SK-N-SH (cell line): ENCODE data around the gene ANKRD62. TPM values are rescaled to one million over a fixed set of nuclear protein-coding genes. Genes with fewer than 3 reads are reported as not detected.

Source experiments
- CTCF ChIA-PET: fragments of 300-600, 350-600 bp; formaldehyde crosslinking; extraction: SDS; loops from one replicate; lab custom pipeline; 2021; lab: Yijun Ruan, JAX
- POLR2A ChIA-PET: fragments of 350-600 bp; sonication (Branson Sonifier 250); formaldehyde crosslinking; extraction: SDS; loops from one replicate; lab custom pipeline; 2020; ENCODE audit warnings: antibody characterized with exemption, inconsistent platforms; lab: Yijun Ruan, JAX
- DNase-seq: peaks from one replicate; pipeline ENCODE4 v3.0.0; 2012
- H2AFZ ChIP-seq: fragments of 200-600 bp; sonication (generic); 2 replicates; pipeline ENCODE4 v1.8.1; 2016; ENCODE audit warnings: antibody characterized with exemption, mild to moderate bottlenecking, low read depth
- H3F3A ChIP-seq: fragments of 200-600 bp; sonication (generic); replicated peaks from 2 replicates; pipeline ENCODE3; 2016; ENCODE audit warnings: antibody characterized with exemption, mild to moderate bottlenecking; ENCODE audit not compliant: insufficient read depth
- H3K27ac ChIP-seq, 2 experiments: fragments of 200-500 bp in 1 of 2; fragments of 200-600 bp in 1 of 2; sonication (Bioruptor generic) in 1 of 2; sonication (generic), shearing (Covaris generic) in 1 of 2; 2 replicates each; pipeline versions ENCODE4 v1.5.1 to v1.6.1; 2014 to 2016; ENCODE audit warnings: low read depth in 2 of 2, inconsistent platforms in 1 of 2, low read length in 1 of 2, mild to moderate bottlenecking in 1 of 2, mixed read lengths in 1 of 2
- H3K27me3 ChIP-seq: fragments of 200-600 bp; sonication (generic), shearing (Covaris generic); 2 replicates; pipeline ENCODE4 v1.6.1; 2016; ENCODE audit warnings: mixed run types; ENCODE audit not compliant: insufficient read depth
- H3K36me3 ChIP-seq, 2 experiments: fragments of 200-500 bp in 1 of 2; fragments of 200-600 bp in 1 of 2; sonication (Bioruptor generic) in 1 of 2; sonication (generic) in 1 of 2; replicated peaks in 1 of 2; 2 replicates each; pipeline versions ENCODE3 to v1.5.1; 2014 to 2016; ENCODE audit warnings: low read length in 1 of 2, mild to moderate bottlenecking in 1 of 2; ENCODE audit not compliant: insufficient read depth in 2 of 2, control insufficient read depth in 1 of 2
- H3K4me1 ChIP-seq, 2 experiments: fragments of 200-500 bp in 1 of 2; fragments of 200-600 bp in 1 of 2; sonication (Bioruptor generic) in 1 of 2; sonication (generic), shearing (Covaris generic) in 1 of 2; 2 replicates each; pipeline versions ENCODE4 v1.5.1 to v1.6.1; 2014 to 2016; ENCODE audit warnings: low read depth in 1 of 2, low read length in 1 of 2, mixed run types in 1 of 2; ENCODE audit not compliant: insufficient read depth in 2 of 2, control insufficient read depth in 1 of 2
- H3K4me2 ChIP-seq: fragments of 200-600 bp; sonication (generic), shearing (Covaris generic); 2 replicates; pipeline ENCODE4 v1.6.1; 2017; ENCODE audit warnings: mixed run types
- H3K4me3 ChIP-seq, 2 experiments: fragments of 200-500 bp in 1 of 2; fragments of 200-600 bp in 1 of 2; sonication (Bioruptor generic) in 1 of 2; sonication (generic), shearing (Covaris generic) in 1 of 2; 2 replicates each; pipeline versions ENCODE4 v1.5.1 to v1.8.1; 2014 to 2016; ENCODE audit warnings: low read depth in 2 of 2, inconsistent platforms in 1 of 2, low read length in 1 of 2, mild to moderate bottlenecking in 1 of 2, mixed read lengths in 1 of 2, moderate library complexity in 1 of 2
- H3K79me2 ChIP-seq: fragments of 200-600 bp; sonication (generic); 2 replicates; pipeline ENCODE4 v1.8.1; 2017; ENCODE audit warnings: mild to moderate bottlenecking; ENCODE audit not compliant: insufficient read depth
- H3K9ac ChIP-seq: fragments of 200-600 bp; sonication (generic); 2 replicates; pipeline ENCODE4 v1.6.1; 2017; ENCODE audit warnings: mixed run types
- H3K9me2 ChIP-seq: fragments of 200-600 bp; sonication (generic); 2 replicates; pipeline ENCODE4 v1.6.1; 2017; ENCODE audit warnings: mixed run types
- H3K9me3 ChIP-seq: fragments of 200-600 bp; sonication (generic); 2 replicates; pipeline ENCODE4 v1.6.1; 2017; ENCODE audit warnings: mixed run types, mild to moderate bottlenecking, moderate library complexity
- H4K20me1 ChIP-seq: fragments of 200-600 bp; sonication (generic); 2 replicates; pipeline ENCODE4 v1.6.1; 2017; ENCODE audit warnings: mild to moderate bottlenecking, mixed run types; ENCODE audit not compliant: insufficient read depth
- CHD2 ChIP-seq: fragments of 150-350 bp; IDR thresholded peaks from 2 replicates; pipeline ENCODE4 v1.6.1; 2018; ENCODE audit warnings: low read length; ENCODE audit not compliant: partially characterized antibody
- ELF1 ChIP-seq: IDR thresholded peaks from 2 replicates; pipeline ENCODE4 v1.4.0; 2012
- EP300 ChIP-seq, 2 experiments: IDR thresholded peaks; 2 replicates each; pipeline versions ENCODE4 v1.4.0 to v1.6.1; 2012; ENCODE audit warnings: borderline replicate concordance in 1 of 2, low read depth in 1 of 2, low read length in 1 of 2
- GATA2 ChIP-seq: sonication (generic); formaldehyde crosslinking; IDR thresholded peaks from 2 replicates; pipeline ENCODE4 v1.5.0; 2020; ENCODE audit warnings: mild to moderate bottlenecking, missing genetic modification reagents
- NFIC ChIP-seq: IDR thresholded peaks from 2 replicates; pipeline ENCODE4 v1.4.0; 2012; ENCODE audit warnings: borderline replicate concordance
- NRF1 ChIP-seq: IDR thresholded peaks from 2 replicates; pipeline ENCODE4 v1.6.1; 2012; ENCODE audit warnings: low read depth, mild to moderate bottlenecking, low read length
- POLR2AphosphoS5 ChIP-seq: IDR thresholded peaks from 2 replicates; pipeline ENCODE4 v1.6.1; 2012; ENCODE audit warnings: low read depth, low read length
- RAD21 ChIP-seq: IDR thresholded peaks from 2 replicates; pipeline ENCODE4 v1.6.1; 2012; ENCODE audit warnings: mild to moderate bottlenecking, low read length
- RCOR1 ChIP-seq: fragments of 150-350 bp; IDR thresholded peaks from 2 replicates; pipeline ENCODE4 v1.6.1; 2017; ENCODE audit warnings: antibody characterized with exemption, low read length
- RFX5 ChIP-seq: IDR thresholded peaks from 2 replicates; pipeline ENCODE4 v1.6.1; 2012; ENCODE audit warnings: mild to moderate bottlenecking, improper control_type of control experiment, low read length
- RXRA ChIP-seq: IDR thresholded peaks from 2 replicates; pipeline ENCODE4 v1.4.0; 2012; ENCODE audit warnings: low read depth, mild to moderate bottlenecking, borderline replicate concordance
- SIN3A ChIP-seq: IDR thresholded peaks from 2 replicates; pipeline ENCODE4 v1.6.1; 2012; ENCODE audit warnings: low read depth, mild to moderate bottlenecking, low read length, moderate library complexity, borderline replicate concordance
- TEAD4 ChIP-seq: IDR thresholded peaks from 2 replicates; pipeline ENCODE4 v1.4.0; 2012; ENCODE audit warnings: mild to moderate bottlenecking, borderline replicate concordance; ENCODE audit not compliant: insufficient read depth
- WGBS: methylation state at CpG from one replicate; pipeline ENCODE4 v1.1.6; 2017; ENCODE audit warnings: low lambda C conversion rate; 5-methylcytosine and 5-hydroxymethylcytosine counted together
- polyA plus RNA-seq, 3 experiments: library from polyadenylated mRNA; depleted of rRNA; stranded (reverse); fragments of >200 nt; gene quantifications; 2 replicates each; pipeline ENCODE4 v1.2.3, GENCODE V29; 2012
- TF ChIP-seq, protein P1 (sequence below): fragments of 150-350 bp; IDR thresholded peaks from 2 replicates; pipeline ENCODE4 v1.6.1; 2017; ENCODE audit warnings: antibody characterized with exemption, low read length, low read depth, borderline replicate concordance
- TF ChIP-seq, protein P2 (sequence below): IDR thresholded peaks from 2 replicates; pipeline ENCODE4 v1.4.0; 2012; ENCODE audit warnings: low read depth, borderline replicate concordance
- TF ChIP-seq, protein P3 (sequence below): IDR thresholded peaks from 2 replicates; pipeline ENCODE4 v1.6.1; 2012; ENCODE audit warnings: mild to moderate bottlenecking, low read depth, low read length, moderate library complexity
- TF ChIP-seq, protein P4 (sequence below): IDR thresholded peaks from 2 replicates; pipeline ENCODE4 v1.4.0; 2012; ENCODE audit warnings: low read depth, borderline replicate concordance

ANKRD62 gene
- polyA plus RNA-seq, 1 of the 3 experiments (the other 2 are of a cell fraction), result not detected

DNA sequence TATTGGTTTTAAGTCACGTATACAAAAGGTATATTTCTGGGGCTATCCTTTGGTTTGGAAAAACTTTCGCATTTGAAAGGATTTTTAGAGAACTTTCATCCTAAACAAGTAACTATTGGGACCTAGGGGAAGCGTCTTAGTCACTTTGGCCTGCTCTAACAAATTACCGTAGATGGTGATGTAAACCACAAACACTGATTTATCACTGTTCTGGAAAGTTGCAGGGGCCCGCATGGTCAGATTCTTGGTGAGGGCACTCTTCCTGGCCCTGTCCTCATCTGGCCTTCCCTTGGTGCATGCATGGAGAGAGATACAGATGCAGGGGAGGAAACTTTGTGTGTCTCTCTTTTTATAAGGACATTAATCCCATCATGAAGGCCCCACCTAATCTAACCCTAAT, 49.1 kb upstream of the ANKRD62 start:
- CTCF ChIA-PET, result interaction anchor here (1.5 to 1.6 kb wide), 2 partner anchors 49 to 108 kb away, joined by 3 to 5 read pairs; no protein-coding TSS in a partner anchor
- H3F3A ChIP-seq, result no peaks in the 10 kb centered on the region

DNA sequence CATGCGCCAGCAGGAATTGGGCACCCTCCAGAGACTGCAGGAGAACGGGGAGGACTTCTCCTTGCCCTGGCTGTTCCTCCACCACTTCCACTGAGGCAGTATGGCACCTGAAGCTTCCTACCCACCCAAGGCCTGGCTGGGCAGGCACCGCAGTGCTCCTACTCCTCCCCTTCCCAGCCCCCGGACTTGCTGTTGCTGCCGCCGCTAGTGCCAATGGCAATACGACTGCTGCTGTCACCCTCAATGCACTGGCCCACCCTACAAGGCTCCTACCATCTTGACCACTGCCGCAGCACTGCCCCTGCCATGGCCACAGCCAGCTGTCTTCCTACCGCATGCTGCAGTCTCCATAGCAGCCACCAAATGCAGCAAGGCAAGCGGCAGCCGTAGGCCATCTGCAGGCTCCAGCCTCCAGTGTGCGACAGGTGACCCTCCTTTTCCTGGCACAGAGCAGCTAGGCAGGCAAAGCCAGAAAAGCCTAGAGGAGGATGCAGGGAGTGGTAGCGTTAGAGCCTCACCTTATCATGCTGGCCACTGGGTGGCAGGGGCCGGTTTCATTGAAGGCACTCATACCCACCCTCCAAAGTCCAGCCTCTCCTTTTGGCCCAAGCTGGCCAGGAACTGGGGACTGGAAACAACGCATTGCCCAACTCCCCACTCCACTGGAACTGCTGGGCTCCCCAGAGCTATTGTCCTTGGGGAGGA, 47.4 kb upstream of the ANKRD62 start:
- WGBS, result 24% methylated on average over 7 of the region's 15 CpGs
- no peak overlapping the region for H3K9ac ChIP-seq
- TF ChIP-seq CHD2, result no peak
- TF ChIP-seq RFX5, result no peak
- no peak for TF ChIP-seq EP300 (IDR thresholded peaks at IDR 0.05; ENCODE audit: borderline replicate concordance in 1 of 2, low read depth in 1 of 2, low read length in 1 of 2)
- TF ChIP-seq POLR2AphosphoS5, result no peak
- TF ChIP-seq SIN3A, result no peak
- no peak for TF ChIP-seq RCOR1
- no peak for TF ChIP-seq NFIC
- TF ChIP-seq, protein P1, sequence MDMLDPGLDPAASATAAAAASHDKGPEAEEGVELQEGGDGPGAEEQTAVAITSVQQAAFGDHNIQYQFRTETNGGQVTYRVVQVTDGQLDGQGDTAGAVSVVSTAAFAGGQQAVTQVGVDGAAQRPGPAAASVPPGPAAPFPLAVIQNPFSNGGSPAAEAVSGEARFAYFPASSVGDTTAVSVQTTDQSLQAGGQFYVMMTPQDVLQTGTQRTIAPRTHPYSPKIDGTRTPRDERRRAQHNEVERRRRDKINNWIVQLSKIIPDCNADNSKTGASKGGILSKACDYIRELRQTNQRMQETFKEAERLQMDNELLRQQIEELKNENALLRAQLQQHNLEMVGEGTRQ, result no peak
- TF ChIP-seq RXRA, result no peak
- TF ChIP-seq NRF1, result no peak
- TF ChIP-seq ELF1, result no peak
- TF ChIP-seq, protein P2, sequence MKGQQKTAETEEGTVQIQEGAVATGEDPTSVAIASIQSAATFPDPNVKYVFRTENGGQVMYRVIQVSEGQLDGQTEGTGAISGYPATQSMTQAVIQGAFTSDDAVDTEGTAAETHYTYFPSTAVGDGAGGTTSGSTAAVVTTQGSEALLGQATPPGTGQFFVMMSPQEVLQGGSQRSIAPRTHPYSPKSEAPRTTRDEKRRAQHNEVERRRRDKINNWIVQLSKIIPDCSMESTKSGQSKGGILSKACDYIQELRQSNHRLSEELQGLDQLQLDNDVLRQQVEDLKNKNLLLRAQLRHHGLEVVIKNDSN, result no peak
- TF ChIP-seq, protein P3, sequence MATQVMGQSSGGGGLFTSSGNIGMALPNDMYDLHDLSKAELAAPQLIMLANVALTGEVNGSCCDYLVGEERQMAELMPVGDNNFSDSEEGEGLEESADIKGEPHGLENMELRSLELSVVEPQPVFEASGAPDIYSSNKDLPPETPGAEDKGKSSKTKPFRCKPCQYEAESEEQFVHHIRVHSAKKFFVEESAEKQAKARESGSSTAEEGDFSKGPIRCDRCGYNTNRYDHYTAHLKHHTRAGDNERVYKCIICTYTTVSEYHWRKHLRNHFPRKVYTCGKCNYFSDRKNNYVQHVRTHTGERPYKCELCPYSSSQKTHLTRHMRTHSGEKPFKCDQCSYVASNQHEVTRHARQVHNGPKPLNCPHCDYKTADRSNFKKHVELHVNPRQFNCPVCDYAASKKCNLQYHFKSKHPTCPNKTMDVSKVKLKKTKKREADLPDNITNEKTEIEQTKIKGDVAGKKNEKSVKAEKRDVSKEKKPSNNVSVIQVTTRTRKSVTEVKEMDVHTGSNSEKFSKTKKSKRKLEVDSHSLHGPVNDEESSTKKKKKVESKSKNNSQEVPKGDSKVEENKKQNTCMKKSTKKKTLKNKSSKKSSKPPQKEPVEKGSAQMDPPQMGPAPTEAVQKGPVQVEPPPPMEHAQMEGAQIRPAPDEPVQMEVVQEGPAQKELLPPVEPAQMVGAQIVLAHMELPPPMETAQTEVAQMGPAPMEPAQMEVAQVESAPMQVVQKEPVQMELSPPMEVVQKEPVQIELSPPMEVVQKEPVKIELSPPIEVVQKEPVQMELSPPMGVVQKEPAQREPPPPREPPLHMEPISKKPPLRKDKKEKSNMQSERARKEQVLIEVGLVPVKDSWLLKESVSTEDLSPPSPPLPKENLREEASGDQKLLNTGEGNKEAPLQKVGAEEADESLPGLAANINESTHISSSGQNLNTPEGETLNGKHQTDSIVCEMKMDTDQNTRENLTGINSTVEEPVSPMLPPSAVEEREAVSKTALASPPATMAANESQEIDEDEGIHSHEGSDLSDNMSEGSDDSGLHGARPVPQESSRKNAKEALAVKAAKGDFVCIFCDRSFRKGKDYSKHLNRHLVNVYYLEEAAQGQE, result no peak
- TF ChIP-seq, protein P4, sequence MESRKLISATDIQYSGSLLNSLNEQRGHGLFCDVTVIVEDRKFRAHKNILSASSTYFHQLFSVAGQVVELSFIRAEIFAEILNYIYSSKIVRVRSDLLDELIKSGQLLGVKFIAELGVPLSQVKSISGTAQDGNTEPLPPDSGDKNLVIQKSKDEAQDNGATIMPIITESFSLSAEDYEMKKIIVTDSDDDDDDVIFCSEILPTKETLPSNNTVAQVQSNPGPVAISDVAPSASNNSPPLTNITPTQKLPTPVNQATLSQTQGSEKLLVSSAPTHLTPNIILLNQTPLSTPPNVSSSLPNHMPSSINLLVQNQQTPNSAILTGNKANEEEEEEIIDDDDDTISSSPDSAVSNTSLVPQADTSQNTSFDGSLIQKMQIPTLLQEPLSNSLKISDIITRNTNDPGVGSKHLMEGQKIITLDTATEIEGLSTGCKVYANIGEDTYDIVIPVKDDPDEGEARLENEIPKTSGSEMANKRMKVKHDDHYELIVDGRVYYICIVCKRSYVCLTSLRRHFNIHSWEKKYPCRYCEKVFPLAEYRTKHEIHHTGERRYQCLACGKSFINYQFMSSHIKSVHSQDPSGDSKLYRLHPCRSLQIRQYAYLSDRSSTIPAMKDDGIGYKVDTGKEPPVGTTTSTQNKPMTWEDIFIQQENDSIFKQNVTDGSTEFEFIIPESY, result no peak

More for the DNA sequence above, 49.1 kb upstream of the ANKRD62 start:
- H2AFZ ChIP-seq, result no peak overlapping the region
- H3K4me2 ChIP-seq, result no peak overlapping the region
- H4K20me1 ChIP-seq, result no peaks in the 10 kb centered on the region
- POLR2A ChIA-PET, result no interaction called here
- H3K9ac ChIP-seq, result no peak overlapping the region
- H3K9me2 ChIP-seq, result no peaks in the 10 kb centered on the region
- H3K79me2 ChIP-seq, result no peaks in the 10 kb centered on the region
- TF ChIP-seq NRF1 (no peak), SIN3A (no peak), ELF1 (no peak), RXRA (no peak), TEAD4 (no peak), GATA2 (CRISPR knock-in tag) (no peak), RAD21 (no peak)
- TF ChIP-seq, protein P1, result no peak
- H3K4me3 ChIP-seq, result no peak overlapping the region
- no peaks in the 10 kb centered on the region for H3K9me3 ChIP-seq
- no peaks in the 10 kb centered on the region for H3K36me3 ChIP-seq
- no peaks in the 10 kb centered on the region for H3K4me1 ChIP-seq
- no peak for DNase-seq
- WGBS, result 52% methylated on average over 5 of the region's 5 CpGs
- no peak overlapping the region for H3K27ac ChIP-seq
- H3K27me3 ChIP-seq, result peaks cover 33% of the 10 kb centered on the region

More for the DNA sequence above, 47.4 kb upstream of the ANKRD62 start:
- ChIA-PET POLR2A (no interaction called here), CTCF (interaction anchor here (1.1 to 1.5 kb wide), 2 partner anchors 108 to 391 kb away, joined by 4 to 6 read pairs; no protein-coding TSS in a partner anchor)
- Histone ChIP-seq H3F3A (no peaks in the 10 kb centered on the region), H4K20me1 (no peaks in the 10 kb centered on the region), H3K27ac (no peak overlapping the region), H3K79me2 (no peaks in the 10 kb centered on the region), H3K36me3 (no peaks in the 10 kb centered on the region), H3K4me1 (no peaks in the 10 kb centered on the region), H3K9me3 (no peaks in the 10 kb centered on the region), H3K27me3 (peaks cover 48% of the 10 kb centered on the region), H2AFZ (no peak overlapping the region), H3K9me2 (no peaks in the 10 kb centered on the region), H3K4me3 (no peak overlapping the region), H3K4me2 (no peak overlapping the region)
- DNase-seq, result no peak
